Endothelial cell of umbilical vein (primary cell): ENCODE data around the gene SPATA32.

Source experiments
- CTCF ChIP-seq, 2 donors: IDR thresholded peaks; 1 replicate in 1 of 2; 2 replicates in 1 of 2; pipeline ENCODE4 v1.5.1; 2011; ENCODE audit warnings: low read length in 2 of 2, mild to moderate bottlenecking in 2 of 2, moderate library complexity in 2 of 2, control low read depth in 1 of 2, inconsistent platforms in 1 of 2, low read depth in 1 of 2; ENCODE audit not compliant: insufficient read depth in 1 of 2; ENCODE audit errors: extremely low read depth in 1 of 2
- EZH2 ChIP-seq: IDR thresholded peaks from 2 replicates; pipeline ENCODE4 v1.6.1; 2012; ENCODE audit warnings: borderline replicate concordance, low read depth, mild to moderate bottlenecking, moderate library complexity, low read length, inconsistent platforms; ENCODE audit not compliant: severe bottlenecking
- FOS ChIP-seq: IDR thresholded peaks from 2 replicates; pipeline ENCODE4 v1.6.1; 2011; ENCODE audit warnings: mild to moderate bottlenecking, low read length, moderate library complexity, borderline replicate concordance; ENCODE audit not compliant: insufficient read depth
- POLR2A ChIP-seq: IDR thresholded peaks from 2 replicates; pipeline ENCODE4 v1.6.1; 2012; ENCODE audit warnings: low read depth, mild to moderate bottlenecking, control low read depth, low read length

- no peak for TF ChIP-seq EZH2
- no peak for TF ChIP-seq CTCF (IDR thresholded peaks at IDR 0.05; ENCODE audit: extremely low read depth in 1 of 2, insufficient read depth in 1 of 2, low read depth in 1 of 2, low read length in 2 of 2)
- TF ChIP-seq FOS: no peak
- TF ChIP-seq POLR2A: no peak
Measured at GRCh38 chr17:45266372-45266926, 4.6 kb upstream of the SPATA32 start.
